ENCODE results near the gene TGFA. TPM values are rescaled to one million over a fixed set of nuclear protein-coding genes. Genes with fewer than 3 reads are reported as not detected.

Gene TGFA
- total RNA-seq, 2 experiments from 2014 or later, result 0.07 TPM; not detected in 1

DNA sequence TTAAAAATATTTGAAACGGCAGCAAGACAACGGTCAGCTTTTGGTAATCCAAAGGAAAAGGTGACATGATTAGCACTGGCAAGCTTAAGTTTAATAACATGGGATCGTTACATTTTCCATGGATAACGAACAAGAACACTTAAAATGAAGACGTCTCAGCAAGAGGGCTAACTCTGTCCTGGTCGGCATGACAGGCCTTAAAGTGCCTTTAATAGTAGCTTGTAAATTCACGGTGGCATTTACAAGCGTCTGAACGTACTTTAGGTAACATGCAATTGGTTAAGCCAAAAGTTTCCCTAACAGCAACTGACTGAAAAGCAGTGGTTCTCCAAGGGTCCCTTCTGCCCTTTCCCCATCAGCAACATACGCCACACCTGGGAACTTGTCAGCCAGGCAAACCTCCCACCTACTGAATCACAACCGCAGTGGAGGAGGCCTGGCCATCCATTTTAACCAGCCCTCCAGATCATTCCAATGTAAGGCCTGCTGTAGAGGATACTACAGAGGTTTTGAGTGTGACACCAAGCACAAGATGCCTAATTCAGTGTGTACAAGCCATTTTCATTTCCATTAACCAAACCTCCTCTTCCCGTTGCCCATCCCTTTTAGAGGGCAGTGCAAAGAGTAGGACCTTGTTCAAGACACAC, 4.4 kb downstream of the TGFA start:
- H3K9me3 Mint-ChIP-seq, result no peaks in the 10 kb centered on the region
- no peaks in the 10 kb centered on the region for H3K36me3 Mint-ChIP-seq (ENCODE audit: low read depth)
- peaks cover 35% of the 10 kb centered on the region for H3K27me3 Mint-ChIP-seq
- DNase-seq, result no peak
- ChIA-PET CTCF (interaction anchor here (2.2 kb wide), 1 partner anchor 10 kb away, joined by 6 read pairs; no protein-coding TSS in a partner anchor), POLR2A (no interaction called here)
- H3K27ac Mint-ChIP-seq, result no peak overlapping the region
- H3K4me3 Mint-ChIP-seq, result no peak overlapping the region
- H3K4me1 Mint-ChIP-seq, result peaks cover 16% of the 10 kb centered on the region

DNA sequence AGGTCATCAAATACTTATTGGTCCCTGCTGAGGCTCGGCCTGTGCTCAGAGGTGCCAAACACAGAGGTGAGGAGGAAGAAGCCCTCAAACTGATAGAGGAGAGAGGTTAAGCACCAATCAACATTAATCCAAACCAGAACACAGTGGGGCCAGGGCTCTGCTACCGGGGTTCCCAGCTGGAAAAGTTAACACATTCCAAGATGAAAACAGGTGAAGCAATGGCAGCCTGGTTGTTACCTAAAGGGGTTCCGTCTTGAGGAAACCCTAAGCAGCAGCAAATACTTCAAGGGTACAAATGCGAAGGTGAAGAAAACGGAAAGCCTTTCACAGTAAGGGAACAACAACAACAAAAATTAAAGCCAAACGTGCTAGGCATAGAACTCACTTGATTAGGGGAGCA, 5.4 kb downstream of the TGFA start:
- POLR2A ChIA-PET, result no interaction called here
- H3K36me3 Mint-ChIP-seq (ENCODE audit: low read depth), result no peaks in the 10 kb centered on the region
- H3K27me3 Mint-ChIP-seq, result peaks cover 32% of the 10 kb centered on the region
- CTCF ChIA-PET, result no interaction called here
- peaks cover 12% of the 10 kb centered on the region for H3K4me1 Mint-ChIP-seq
- H3K27ac Mint-ChIP-seq, result no peak overlapping the region
- H3K9me3 Mint-ChIP-seq, result no peaks in the 10 kb centered on the region
- H3K4me3 Mint-ChIP-seq, result no peak overlapping the region
- DNase-seq, result no peak

GRCh38 chr2:70546885-70547284, 6.7 kb downstream of the TGFA start:
- Mint-ChIP-seq H3K4me1 (no peaks in the 10 kb centered on the region), H3K27me3 (peaks cover 18% of the 10 kb centered on the region), H3K27ac (no peak overlapping the region), H3K9me3 (no peaks in the 10 kb centered on the region), H3K36me3 (ENCODE audit: low read depth) (no peaks in the 10 kb centered on the region), H3K4me3 (no peak overlapping the region)
- ChIA-PET CTCF (interaction anchor here (1.3 kb wide), 1 partner anchor 10 kb away, joined by 4 read pairs; no protein-coding TSS in a partner anchor), POLR2A (interaction anchor here (0.6 kb wide), 1 partner anchor 357 kb away, joined by 3 read pairs; no protein-coding TSS in a partner anchor)
- DNase-seq, result no peak

DNA sequence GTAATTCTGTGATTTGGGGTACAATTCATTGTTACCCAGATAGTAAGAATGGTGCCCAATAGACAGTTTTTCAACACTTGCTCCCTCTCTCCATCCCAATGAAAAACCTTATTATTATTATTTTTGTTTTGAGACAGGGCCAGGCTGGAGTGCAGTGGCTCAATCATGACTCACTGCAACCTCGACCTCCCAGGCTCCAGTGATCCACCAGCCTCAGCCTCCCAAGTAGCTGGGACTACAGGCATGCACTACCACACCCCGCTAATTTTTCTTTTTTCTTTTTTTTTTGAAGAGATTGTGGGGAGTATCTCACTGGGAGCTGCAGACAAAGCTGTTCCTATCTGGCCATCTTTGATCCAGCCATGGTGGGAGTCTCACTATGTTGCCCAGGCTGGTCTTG, 7.2 kb downstream of the TGFA start:
- H3K9me3 Mint-ChIP-seq, result no peaks in the 10 kb centered on the region
- no peak for DNase-seq
- H3K27me3 Mint-ChIP-seq, result peaks cover 16% of the 10 kb centered on the region
- ChIA-PET CTCF (interaction anchor here (1.3 kb wide), 1 partner anchor 9 kb away, joined by 4 read pairs; no protein-coding TSS in a partner anchor), POLR2A (interaction anchor here (0.6 kb wide), 1 partner anchor 357 kb away, joined by 3 read pairs; no protein-coding TSS in a partner anchor)
- H3K4me3 Mint-ChIP-seq, result no peak overlapping the region
- H3K4me1 Mint-ChIP-seq, result no peaks in the 10 kb centered on the region
- H3K27ac Mint-ChIP-seq, result no peak overlapping the region
- H3K36me3 Mint-ChIP-seq (ENCODE audit: low read depth), result no peaks in the 10 kb centered on the region

DNA sequence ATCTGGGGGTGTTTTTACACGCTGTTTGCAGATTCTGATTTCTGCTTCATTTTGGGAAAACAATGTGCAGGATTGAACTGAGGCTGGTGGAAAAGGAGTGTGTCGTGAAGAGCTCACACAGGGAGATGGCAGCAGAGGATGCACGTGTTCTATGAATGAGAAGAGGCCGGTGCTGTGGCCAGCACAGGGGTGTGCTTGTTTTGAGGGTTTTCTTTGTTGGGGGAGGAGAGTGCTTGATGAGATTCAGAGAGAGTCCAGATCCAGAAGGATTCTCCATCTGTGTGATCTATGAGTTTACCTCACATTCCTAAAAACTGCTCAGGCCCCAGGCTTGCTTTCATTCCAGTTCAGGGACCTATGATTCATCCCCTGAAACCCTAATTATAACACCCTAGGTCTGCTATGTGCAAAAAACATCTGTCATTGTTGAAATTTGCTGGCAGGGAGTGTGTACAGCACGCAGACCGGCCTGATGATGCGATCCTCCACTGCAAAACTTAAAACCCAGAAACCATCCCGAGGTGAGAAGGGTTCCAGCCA, 12.1 kb downstream of the TGFA start:
- no peak for DNase-seq
- no peaks in the 10 kb centered on the region for H3K4me1 Mint-ChIP-seq
- H3K27ac Mint-ChIP-seq, result no peak overlapping the region
- H3K27me3 Mint-ChIP-seq, result peaks cover 9% of the 10 kb centered on the region
- H3K36me3 Mint-ChIP-seq (ENCODE audit: low read depth), result no peaks in the 10 kb centered on the region
- POLR2A ChIA-PET, result no interaction called here
- H3K9me3 Mint-ChIP-seq, result peaks cover 8% of the 10 kb centered on the region
- H3K4me3 Mint-ChIP-seq, result no peak overlapping the region
- CTCF ChIA-PET, result no interaction called here

DNA sequence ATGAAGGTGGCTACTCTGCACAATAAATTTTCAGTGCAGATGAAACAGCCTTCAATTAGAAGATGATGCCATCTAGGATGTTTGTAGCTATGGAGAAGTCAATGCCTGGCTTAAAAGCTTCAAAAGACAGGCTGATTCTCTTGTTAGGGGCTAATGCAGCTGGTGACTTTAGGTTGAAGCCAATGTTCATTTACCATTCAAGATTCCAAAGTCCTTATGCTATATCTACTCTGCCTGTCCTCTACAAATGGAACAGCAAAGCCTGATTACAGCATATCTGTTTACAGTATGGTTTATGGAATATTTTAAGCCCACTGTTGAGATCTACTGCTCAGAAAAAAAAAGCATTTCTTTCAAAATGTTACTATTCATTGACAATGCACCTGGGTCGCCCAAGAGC, 15.8 kb downstream of the TGFA start:
- Mint-ChIP-seq H3K27ac (no peak overlapping the region), H3K4me1 (no peaks in the 10 kb centered on the region), H3K27me3 (peaks cover 3% of the 10 kb centered on the region), H3K9me3 (peaks cover 16% of the 10 kb centered on the region), H3K36me3 (ENCODE audit: low read depth) (peaks cover 5% of the 10 kb centered on the region), H3K4me3 (no peak overlapping the region)
- CTCF ChIA-PET, result interaction anchor here (1.0 to 1.7 kb wide), 3 partner anchors 9 to 20 kb away, joined by 3 to 4 read pairs (median 3); no protein-coding TSS in a partner anchor
- no peak for DNase-seq
- POLR2A ChIA-PET, result interaction anchor here (0.6 kb wide), 1 partner anchor 327 kb away, joined by 3 read pairs; no protein-coding TSS in a partner anchor

DNA sequence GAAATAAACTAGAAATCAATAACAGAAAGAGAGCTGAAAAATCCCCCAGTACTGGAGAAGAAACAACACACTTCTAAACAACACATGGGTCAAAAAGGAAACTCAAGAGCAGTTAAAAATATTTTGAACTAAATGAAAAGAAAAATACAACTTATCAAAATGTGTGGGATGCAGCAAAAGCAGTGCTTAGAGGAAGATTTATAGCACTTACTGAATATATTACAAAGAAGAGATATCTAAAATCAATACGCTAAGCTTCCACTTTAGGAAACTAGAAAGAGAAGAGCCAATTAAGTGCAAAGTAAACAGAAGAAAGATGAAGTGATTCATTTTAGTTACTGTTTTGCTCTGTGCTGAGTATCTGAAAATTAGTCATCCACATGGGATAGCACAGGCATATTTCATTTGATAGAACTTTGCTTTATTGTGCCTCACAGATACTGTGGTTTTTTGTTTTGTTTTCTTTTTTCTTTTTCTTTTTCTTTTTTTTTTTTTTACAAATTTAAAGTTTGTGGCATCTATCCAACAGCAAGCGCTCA, 17.0 kb downstream of the TGFA start:
- DNase-seq, result no peak
- ChIA-PET CTCF (interaction anchor here (0.7 to 1.7 kb wide), 5 partner anchors 11 to 21 kb away, joined by 3 to 4 read pairs (median 3); no protein-coding TSS in a partner anchor), POLR2A (no interaction called here)
- no peak overlapping the region for H3K4me3 Mint-ChIP-seq
- H3K9me3 Mint-ChIP-seq, result peaks cover 18% of the 10 kb centered on the region
- H3K36me3 Mint-ChIP-seq (ENCODE audit: low read depth), result peaks cover 5% of the 10 kb centered on the region
- H3K27me3 Mint-ChIP-seq, result peaks cover 3% of the 10 kb centered on the region
- H3K4me1 Mint-ChIP-seq, result peaks cover 2% of the 10 kb centered on the region
- H3K27ac Mint-ChIP-seq, result no peak overlapping the region

GRCh38 chr2:70535573-70535972, 18.1 kb downstream of the TGFA start:
- H3K27me3 Mint-ChIP-seq, result no peaks in the 10 kb centered on the region
- no peak overlapping the region for H3K27ac Mint-ChIP-seq
- CTCF ChIA-PET, result no interaction called here
- POLR2A ChIA-PET, result no interaction called here
- peaks cover 21% of the 10 kb centered on the region for H3K9me3 Mint-ChIP-seq
- peaks cover 4% of the 10 kb centered on the region for H3K4me1 Mint-ChIP-seq
- peaks cover 5% of the 10 kb centered on the region for H3K36me3 Mint-ChIP-seq (ENCODE audit: low read depth)
- H3K4me3 Mint-ChIP-seq, result no peak overlapping the region
- no peak for DNase-seq

DNA sequence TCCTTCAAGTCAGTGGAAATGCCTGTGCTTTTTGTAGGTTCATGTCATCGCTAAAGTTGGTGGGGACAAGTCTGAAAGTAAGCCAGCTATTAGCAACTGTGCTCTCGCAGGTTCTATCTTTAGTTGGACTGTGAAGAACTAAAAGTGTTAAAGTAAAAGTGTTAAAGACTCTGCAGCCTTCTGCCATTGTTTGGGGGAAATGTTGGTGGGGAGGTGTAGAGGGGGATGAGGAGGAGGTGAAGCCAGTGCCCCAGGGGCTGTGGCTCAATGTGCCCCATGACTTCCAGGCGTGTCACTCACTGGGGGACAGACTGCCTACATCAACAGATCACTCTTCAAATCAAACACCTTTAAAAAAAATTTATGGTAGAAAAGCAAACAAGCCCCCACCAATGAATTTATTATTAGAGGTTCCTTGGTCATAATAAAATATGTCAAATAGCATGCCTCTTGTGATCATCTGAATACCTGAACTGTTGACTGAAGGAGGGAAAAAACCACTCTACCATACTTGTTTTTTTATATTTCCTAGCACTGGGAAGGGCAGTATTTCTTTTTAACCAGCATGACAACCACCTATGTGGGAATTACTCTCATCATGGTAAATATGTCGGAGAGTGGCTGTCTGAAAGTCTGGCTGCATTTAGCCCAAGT, 19.3 kb downstream of the TGFA start:
- CTCF ChIA-PET, result interaction anchor here (0.6 to 0.9 kb wide), 2 partner anchors 17 to 317 kb away, joined by 3 read pairs; no protein-coding TSS in a partner anchor
- H3K4me1 Mint-ChIP-seq, result peaks cover 4% of the 10 kb centered on the region
- H3K4me3 Mint-ChIP-seq, result no peak overlapping the region
- no peak overlapping the region for H3K27ac Mint-ChIP-seq
- no peak for DNase-seq
- peaks cover 21% of the 10 kb centered on the region for H3K9me3 Mint-ChIP-seq
- peaks cover 5% of the 10 kb centered on the region for H3K36me3 Mint-ChIP-seq (ENCODE audit: low read depth)
- POLR2A ChIA-PET, result no interaction called here
- no peaks in the 10 kb centered on the region for H3K27me3 Mint-ChIP-seq

GRCh38 chr2:70532244-70532935, 21.2 kb downstream of the TGFA start:
- no peak for DNase-seq
- CTCF ChIA-PET, result no interaction called here
- H3K4me3 Mint-ChIP-seq, result no peak overlapping the region

DNA sequence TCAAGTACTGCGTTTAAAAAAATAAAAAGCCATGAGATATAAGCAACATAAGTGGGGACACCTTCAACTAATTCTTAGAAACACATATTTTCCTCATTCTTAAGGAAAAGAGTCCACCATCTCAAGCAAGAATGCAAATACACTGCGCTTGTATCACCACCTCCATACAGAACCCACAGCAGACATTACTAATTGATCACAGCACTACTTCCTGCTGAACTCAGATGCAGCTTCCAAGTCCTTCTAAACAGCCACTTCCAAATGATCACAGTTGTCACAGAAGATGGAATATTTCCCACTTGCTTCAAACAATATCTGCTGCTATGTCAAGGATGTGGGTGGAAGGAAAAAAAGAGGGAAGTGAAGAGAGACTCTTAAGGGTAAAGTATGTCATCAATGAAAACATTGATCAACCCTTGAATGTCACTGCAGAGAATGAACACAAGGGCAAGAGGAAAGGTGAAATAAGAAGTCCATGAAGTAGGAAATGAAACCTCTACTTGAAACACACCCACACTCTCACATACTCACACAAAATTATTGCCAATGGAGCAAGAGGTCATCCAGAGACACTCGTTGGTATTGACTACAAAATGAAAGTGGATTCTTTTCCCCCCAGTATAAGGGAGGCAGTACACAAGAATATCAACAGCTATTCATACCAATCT, 22.1 kb downstream of the TGFA start:
- H3K27me3 Mint-ChIP-seq, result no peaks in the 10 kb centered on the region
- peaks cover 5% of the 10 kb centered on the region for H3K36me3 Mint-ChIP-seq (ENCODE audit: low read depth)
- DNase-seq, result no peak
- ChIA-PET CTCF (no interaction called here), POLR2A (no interaction called here)
- peaks cover 4% of the 10 kb centered on the region for H3K4me1 Mint-ChIP-seq
- H3K27ac Mint-ChIP-seq, result no peak overlapping the region
- H3K4me3 Mint-ChIP-seq, result no peak overlapping the region
- peaks cover 13% of the 10 kb centered on the region for H3K9me3 Mint-ChIP-seq

More at GRCh38 chr2:70532244-70532935, 21.2 kb downstream of the TGFA start:
- Mint-ChIP-seq H3K9me3 (peaks cover 17% of the 10 kb centered on the region), H3K36me3 (ENCODE audit: low read depth) (peaks cover 5% of the 10 kb centered on the region), H3K27ac (no peak overlapping the region), H3K27me3 (no peaks in the 10 kb centered on the region), H3K4me1 (peaks cover 4% of the 10 kb centered on the region)
- POLR2A ChIA-PET, result no interaction called here

DNA sequence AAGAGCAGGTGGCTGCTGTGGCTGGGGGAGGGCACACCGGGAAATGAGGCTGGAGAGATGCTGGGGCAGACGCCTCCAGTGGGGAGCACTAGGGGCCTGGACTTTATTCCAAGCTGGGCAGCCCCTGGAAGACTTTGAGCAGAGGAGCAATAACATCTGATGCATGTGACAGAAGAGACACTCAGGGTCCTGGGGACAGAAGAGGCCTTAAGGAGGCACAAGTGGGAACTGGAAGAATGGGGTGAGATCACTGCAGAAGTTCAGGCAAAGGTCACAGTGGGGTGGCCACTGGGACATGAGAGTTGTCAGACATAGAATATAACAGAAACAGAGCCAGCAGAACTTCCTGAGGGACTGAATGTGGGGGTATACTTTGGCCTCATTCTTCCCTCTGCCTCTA, 24.0 kb downstream of the TGFA start:
- Mint-ChIP-seq H3K27me3 (no peaks in the 10 kb centered on the region), H3K9me3 (peaks cover 5% of the 10 kb centered on the region), H3K4me3 (no peak overlapping the region), H3K4me1 (peaks cover 10% of the 10 kb centered on the region), H3K36me3 (ENCODE audit: low read depth) (no peaks in the 10 kb centered on the region), H3K27ac (no peak overlapping the region)
- ChIA-PET CTCF (no interaction called here), POLR2A (no interaction called here)
- no peak for DNase-seq
